ENCODE measurements around the gene RIOX2. TPM values are rescaled to one million over a fixed set of nuclear protein-coding genes. Genes with fewer than 3 reads are reported as not detected.

RIOX2 gene
- total RNA-seq, 2 donors from 2014 or later: 22.1 to 32.3 TPM

- no peak for TF ChIP-seq POLR2A (IDR thresholded peaks at IDR 0.05)
- no peak for TF ChIP-seq CTCF (IDR thresholded peaks at IDR 0.05)
- H3K27ac ChIP-seq: peak overlapping the region in 3 of 4 donors; percentile 89 to 92 (median 91)
- H3K4me1 ChIP-seq: peaks cover 31% of the 10 kb centered on the region
- no peaks in the 10 kb centered on the region for H3K9me3 ChIP-seq
- no peak for DNase-seq
- no peaks in the 10 kb centered on the region for H3K36me3 ChIP-seq (replicated peaks in 1 of 2; ENCODE audit: insufficient read depth in 1 of 2, low read depth in 2 of 2)
- intact Hi-C loops (cut with DNase I): no loop called here
- H3K4me3 ChIP-seq: no peak overlapping the region
- 93 to 98% methylated on average over 9 of the region's 9 CpGs for WGBS, 2 donors
- no peaks in the 10 kb centered on the region for H3K27me3 ChIP-seq
- ATAC-seq: no peak
Measured at GRCh38 chr3:97972976-97973375, 745 bp upstream of the RIOX2 start.

- no peak for ATAC-seq
- intact Hi-C loops (cut with DNase I): no loop called here
- Histone ChIP-seq H3K36me3 (replicated peaks in 1 of 2; ENCODE audit: insufficient read depth in 1 of 2, low read depth in 2 of 2) (peaks cover 0 to 5% of the 10 kb centered on the region in 2 donors), H3K27me3 (no peaks in the 10 kb centered on the region), H3K9me3 (no peaks in the 10 kb centered on the region), H3K4me3 (no peak overlapping the region), H3K27ac (peak overlapping the region in 3 of 4 donors; percentile 89 to 92 (median 91)), H3K4me1 (peaks cover 31% of the 10 kb centered on the region)
- WGBS, 2 donors: 32 to 33% methylated on average over 9 of the region's 9 CpGs
- DNase-seq: no peak
- TF ChIP-seq POLR2A (IDR thresholded peaks at IDR 0.05): no peak
- TF ChIP-seq CTCF (IDR thresholded peaks at IDR 0.05): no peak
Measured at GRCh38 chr3:97970956-97971620, 1.1 kb downstream of the RIOX2 start.

- Histone ChIP-seq H3K4me1 (peaks cover 31% of the 10 kb centered on the region), H3K27me3 (no peaks in the 10 kb centered on the region), H3K27ac (no peak overlapping the region), H3K4me3 (no peak overlapping the region), H3K36me3 (replicated peaks in 1 of 2; ENCODE audit: insufficient read depth in 1 of 2, low read depth in 2 of 2) (peaks cover 0 to 5% of the 10 kb centered on the region in 2 donors), H3K9me3 (no peaks in the 10 kb centered on the region)
- no peak for ATAC-seq
- DNase-seq: no peak
- 60 to 67% methylated on average over 1 of the region's 1 CpG for WGBS, 2 donors
- intact Hi-C loops (cut with DNase I): no loop called here
- TF ChIP-seq POLR2A (IDR thresholded peaks at IDR 0.05): no peak
- no peak for TF ChIP-seq CTCF (IDR thresholded peaks at IDR 0.05)
Measured at GRCh38 chr3:97970156-97970555, 2.1 kb downstream of the RIOX2 start.

GRCh38 chr3:97969541-97969940 is 2.7 kb downstream of the RIOX2 start:
- no peak overlapping the region for H3K27ac ChIP-seq

More at GRCh38 chr3:97969541-97969940, 2.7 kb downstream of the RIOX2 start:
- intact Hi-C loops (cut with DNase I): no loop called here
- TF ChIP-seq CTCF (IDR thresholded peaks at IDR 0.05) (no peak), POLR2A (IDR thresholded peaks at IDR 0.05) (no peak)
- 65 to 81% methylated on average over 5 of the region's 5 CpGs for WGBS, 2 donors
- H3K36me3 ChIP-seq (replicated peaks in 1 of 2; ENCODE audit: insufficient read depth in 1 of 2, low read depth in 2 of 2): peaks cover 0 to 5% of the 10 kb centered on the region in 2 donors
- H3K4me3 ChIP-seq: no peak overlapping the region
- DNase-seq: no peak
- H3K27me3 ChIP-seq: no peaks in the 10 kb centered on the region
- ATAC-seq: no peak
- no peaks in the 10 kb centered on the region for H3K9me3 ChIP-seq
- peaks cover 31% of the 10 kb centered on the region for H3K4me1 ChIP-seq
